Thymus (tissue), 11 donors: Measurements from ENCODE around the gene GABPA. TPM values are rescaled to one million over a fixed set of nuclear protein-coding genes. Genes with fewer than 3 reads are reported as not detected.

ENCODE experiments used
- DNase-seq, 9 donors: peaks; one replicate each; pipeline ENCODE4 v3.0.0-alpha.2; 2013; ENCODE audit warnings: low spot score in 9 of 9, low read depth in 6 of 9, missing footprints in 1 of 9
- H3K27ac ChIP-seq, 2 donors: one replicate each; pipeline ENCODE4 v1.5.1; 2013; ENCODE audit warnings: control low read depth in 1 of 2, low read depth in 1 of 2, low read length in 1 of 2, mild to moderate bottlenecking in 1 of 2, moderate library complexity in 1 of 2
- H3K27me3 ChIP-seq, 2 donors: one replicate each; pipeline ENCODE4 v1.5.1; 2013; ENCODE audit warnings: low read length in 1 of 2; ENCODE audit not compliant: control insufficient read depth in 2 of 2, insufficient read depth in 1 of 2
- H3K36me3 ChIP-seq, 2 donors: one replicate each; pipeline ENCODE4 v1.5.1; 2013; ENCODE audit warnings: low read length in 1 of 2, mild to moderate bottlenecking in 1 of 2, moderate library complexity in 1 of 2; ENCODE audit not compliant: control insufficient read depth in 2 of 2, insufficient read depth in 2 of 2
- H3K4me1 ChIP-seq, 2 donors: one replicate each; pipeline ENCODE4 v1.5.1; 2013; ENCODE audit warnings: low read length in 2 of 2; ENCODE audit not compliant: control insufficient read depth in 2 of 2, insufficient read depth in 2 of 2
- H3K4me3 ChIP-seq, 2 donors: one replicate each; pipeline ENCODE4 v1.5.1; 2013; ENCODE audit warnings: low read length in 2 of 2, control low read depth in 1 of 2, mild to moderate bottlenecking in 1 of 2
- H3K9me3 ChIP-seq, 2 donors: one replicate each; pipeline ENCODE4 v1.5.1; 2013; ENCODE audit warnings: low read length in 1 of 2, mild to moderate bottlenecking in 1 of 2; ENCODE audit not compliant: control insufficient read depth in 2 of 2, insufficient read depth in 1 of 2
- WGBS: extraction: QIAGEN DNeasy Blood & Tissue Kit; methylation state at CpG from one replicate; pipeline ENCODE4 v1.1.7; 2013; 5-methylcytosine and 5-hydroxymethylcytosine counted together
- polyA plus RNA-seq: library from polyadenylated mRNA; stranded (reverse); fragments of 200-250 nt; gene quantifications from one replicate; pipeline ENCODE4 v1.2.3, GENCODE V29; 2013
- total RNA-seq: library from RNA; stranded (reverse); fragments of 120-200 nt; gene quantifications from one replicate; pipeline ENCODE4 v1.2.4, GENCODE V29; 2013
- donor health status: healthy.

The GABPA gene
- total and polyA plus RNA-seq, 2 donors, result 22.3 to 28.7 TPM

DNA sequence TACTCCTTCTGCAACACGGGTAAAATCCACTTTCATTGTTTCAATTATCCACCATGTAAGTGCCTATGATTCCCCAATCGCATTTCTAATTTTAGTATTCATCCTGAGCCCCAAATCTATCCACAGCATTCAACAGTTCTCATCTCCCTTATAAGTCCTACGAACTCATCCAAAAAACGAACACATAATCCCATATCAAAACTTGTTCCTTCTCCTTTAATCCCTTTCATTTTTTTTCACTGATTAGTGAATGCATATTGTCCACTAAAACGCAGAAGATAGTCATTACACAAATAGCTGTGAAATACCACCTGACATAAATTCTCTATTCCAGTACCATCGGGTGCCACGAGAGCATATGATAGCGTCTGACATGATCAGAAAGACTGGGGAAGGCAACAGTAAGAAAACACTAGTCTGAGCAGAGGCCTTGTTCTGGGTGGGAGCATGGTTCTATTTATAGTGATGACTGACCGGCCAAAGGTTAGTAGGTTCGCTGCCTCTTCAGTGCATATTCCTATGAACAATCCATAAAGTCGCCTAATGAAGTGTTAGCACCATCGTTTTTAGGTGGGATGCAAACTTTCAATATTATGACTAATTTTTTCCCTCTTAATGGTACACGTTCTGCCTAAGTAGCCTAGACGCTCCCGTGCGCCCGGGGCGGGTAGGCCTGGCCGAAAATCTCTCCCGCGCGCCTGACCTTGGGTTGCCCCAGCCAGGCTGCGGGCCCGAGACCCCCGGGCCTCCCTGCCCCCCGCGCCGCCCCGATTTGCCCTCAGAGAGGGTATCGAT, 716 bp upstream of the GABPA start:
- Histone ChIP-seq H3K9me3 (no peaks in the 10 kb centered on the region), H3K36me3 (peaks cover 0 to 8% of the 10 kb centered on the region in 2 donors), H3K4me3 (peak overlapping the region; percentile 91 to 93), H3K4me1 (peaks cover 0 to 12% of the 10 kb centered on the region in 2 donors), H3K27me3 (no peaks in the 10 kb centered on the region), H3K27ac (peak overlapping the region; percentile 100)
- DNase-seq, result peak in 5 of 9 donors; percentile 4 to 45 (median 21)
- WGBS, result 8% methylated on average over 30 of the region's 30 CpGs

DNA sequence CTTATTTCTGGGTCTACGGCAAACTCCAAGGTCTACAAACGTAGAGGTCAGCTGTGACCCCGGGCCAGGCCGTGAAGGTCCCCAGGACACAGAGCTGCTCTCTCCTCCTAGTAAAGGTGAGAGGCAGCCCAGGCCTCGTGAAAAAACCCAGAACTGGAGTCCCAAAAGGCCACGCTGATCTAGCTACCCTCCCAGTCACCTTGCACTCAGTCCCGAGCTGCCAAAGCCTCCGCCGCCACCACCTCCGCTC, 193 bp upstream of the GABPA start:
- H3K36me3 ChIP-seq, result peaks cover 0 to 6% of the 10 kb centered on the region in 2 donors
- DNase-seq, result no peak
- H3K4me1 ChIP-seq, result peaks cover 0 to 12% of the 10 kb centered on the region in 2 donors
- H3K27me3 ChIP-seq, result no peaks in the 10 kb centered on the region
- no peaks in the 10 kb centered on the region for H3K9me3 ChIP-seq
- peak overlapping the region; percentile 100 for H3K27ac ChIP-seq
- WGBS, result 0% methylated on average over 10 of the region's 10 CpGs
- H3K4me3 ChIP-seq, result peak overlapping the region; percentile 91 to 93

GRCh38 chr21:25735646-25736597, 1.1 kb downstream of the GABPA start:
- WGBS, result under 1% methylated on average over 48 of the region's 48 CpGs
- H3K4me3 ChIP-seq, result peak overlapping the region; percentile 91 to 93
- DNase-seq, result peak in 7 of 9 donors; percentile 29 to 88 (median 72)
- H3K27me3 ChIP-seq, result no peaks in the 10 kb centered on the region
- peaks cover 0 to 12% of the 10 kb centered on the region in 2 donors for H3K4me1 ChIP-seq
- peak overlapping the region; percentile 100 for H3K27ac ChIP-seq
- peaks cover 0 to 2% of the 10 kb centered on the region in 2 donors for H3K36me3 ChIP-seq
- no peaks in the 10 kb centered on the region for H3K9me3 ChIP-seq

DNA sequence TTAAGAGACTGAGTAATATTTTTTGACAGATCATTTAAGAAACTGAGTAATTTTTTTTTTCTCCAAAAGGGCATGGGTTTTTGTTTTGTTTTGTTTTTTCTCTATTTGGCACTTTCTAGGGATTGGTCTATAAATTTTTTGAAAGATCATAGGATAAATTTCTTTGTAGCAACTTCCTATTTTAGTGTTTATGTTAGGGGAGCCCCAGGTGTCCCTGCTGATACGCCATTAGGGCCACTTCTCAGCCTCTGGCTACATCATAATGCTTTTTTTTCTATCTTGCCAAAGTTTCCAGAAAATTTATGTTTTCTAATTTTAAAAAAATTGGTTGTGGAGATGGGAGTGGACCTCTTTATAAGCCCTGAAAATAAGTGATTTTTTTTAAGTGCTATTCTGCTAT, 2.6 kb downstream of the GABPA start:
- no peak for DNase-seq
- H3K27ac ChIP-seq, result no peak overlapping the region
- H3K9me3 ChIP-seq, result no peaks in the 10 kb centered on the region
- no peaks in the 10 kb centered on the region for H3K27me3 ChIP-seq
- H3K36me3 ChIP-seq, result peaks cover 0 to 2% of the 10 kb centered on the region in 2 donors
- H3K4me1 ChIP-seq, result peaks cover 0 to 12% of the 10 kb centered on the region in 2 donors
- no peak overlapping the region for H3K4me3 ChIP-seq
- WGBS, result 40% methylated on average over 1 of the region's 1 CpG

GRCh38 chr21:25742900-25743299, 8.1 kb downstream of the GABPA start:
- H3K27ac ChIP-seq, result no peak overlapping the region
- no peaks in the 10 kb centered on the region for H3K9me3 ChIP-seq
- no peak for DNase-seq
- H3K36me3 ChIP-seq, result peaks cover 0 to 26% of the 10 kb centered on the region in 2 donors
- 98% methylated on average over 3 of the region's 3 CpGs for WGBS
- no peaks in the 10 kb centered on the region for H3K27me3 ChIP-seq
- peaks cover 0 to 2% of the 10 kb centered on the region in 2 donors for H3K4me1 ChIP-seq
- no peak overlapping the region for H3K4me3 ChIP-seq

GRCh38 chr21:25744854-25745253, 10.1 kb downstream of the GABPA start:
- H3K4me3 ChIP-seq, result no peak overlapping the region
- no peak overlapping the region for H3K27ac ChIP-seq
- WGBS, result 98% methylated on average over 2 of the region's 2 CpGs
- no peak for DNase-seq
- H3K9me3 ChIP-seq, result no peaks in the 10 kb centered on the region
- no peaks in the 10 kb centered on the region for H3K4me1 ChIP-seq
- H3K27me3 ChIP-seq, result no peaks in the 10 kb centered on the region
- peaks cover 6 to 32% of the 10 kb centered on the region in 2 donors for H3K36me3 ChIP-seq

DNA sequence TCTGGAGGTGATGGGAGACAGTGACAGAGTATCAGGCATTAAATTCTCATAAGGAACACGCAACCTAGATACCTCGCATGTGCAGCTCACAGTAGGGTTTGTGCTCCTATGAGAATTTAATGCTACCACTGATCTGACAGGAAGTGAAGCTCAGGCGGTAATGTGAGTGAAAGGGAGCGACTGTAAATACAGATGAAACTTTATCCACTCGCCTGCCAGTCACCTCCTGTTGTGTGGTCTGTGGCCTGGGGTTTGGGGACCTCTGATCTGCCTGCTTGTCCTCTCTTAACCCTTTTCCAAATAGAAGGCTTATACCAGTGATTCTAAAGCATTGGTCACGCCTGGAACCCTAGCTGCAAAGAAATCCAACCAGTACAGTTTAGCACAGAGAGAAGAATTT, 15.3 kb downstream of the GABPA start:
- DNase-seq, result peak in 2 of 9 donors; percentile 4 to 29
- 35% methylated on average over 6 of the region's 6 CpGs for WGBS
- no peaks in the 10 kb centered on the region for H3K9me3 ChIP-seq
- H3K4me3 ChIP-seq, result no peak overlapping the region
- peak overlapping the region in 1 of 2 donors; percentile 8 for H3K27ac ChIP-seq
- H3K36me3 ChIP-seq, result peaks cover 20 to 58% of the 10 kb centered on the region in 2 donors
- no peaks in the 10 kb centered on the region for H3K27me3 ChIP-seq
- H3K4me1 ChIP-seq, result no peaks in the 10 kb centered on the region

GRCh38 chr21:25752416-25752815, 17.6 kb downstream of the GABPA start:
- Histone ChIP-seq H3K27ac (no peak overlapping the region), H3K36me3 (peaks cover 25 to 48% of the 10 kb centered on the region in 2 donors), H3K4me1 (no peaks in the 10 kb centered on the region), H3K27me3 (no peaks in the 10 kb centered on the region), H3K9me3 (no peaks in the 10 kb centered on the region), H3K4me3 (no peak overlapping the region)
- WGBS, result 97% methylated on average over 1 of the region's 1 CpG
- no peak for DNase-seq
